Activated naive CD8-positive, alpha-beta T cell (primary cell): Measurements from ENCODE around the gene GPHB5.
"Not testable (repeated sequence)": the region's sequence is repeated elsewhere in the genome, so short reads cannot be mapped to it uniquely, and the experiment has no call there.

ENCODE experiments used
- H3K27ac Mint-ChIP-seq: one replicate; pipeline ENCODE4 v1.8.0; 2021; ENCODE audit warnings: mixed read lengths
- H3K27me3 Mint-ChIP-seq: one replicate; pipeline ENCODE4 v1.8.0; 2021; ENCODE audit warnings: mixed read lengths
- H3K36me3 Mint-ChIP-seq: one replicate; pipeline ENCODE4 v1.8.0; 2021; ENCODE audit warnings: mixed read lengths
- H3K4me1 Mint-ChIP-seq: one replicate; pipeline ENCODE4 v1.8.0; 2021; ENCODE audit warnings: low read depth, mixed read lengths
- H3K4me3 Mint-ChIP-seq: one replicate; pipeline ENCODE4 v1.8.0; 2021; ENCODE audit warnings: mild to moderate bottlenecking, mixed read lengths
- H3K9me3 Mint-ChIP-seq: one replicate; pipeline ENCODE4 v1.8.0; 2021; ENCODE audit warnings: low read depth, mixed read lengths

GPHB5 gene

GRCh38 chr14:63304429-63304828, 14.3 kb downstream of the GPHB5 start:
- not testable (repeated sequence) for H3K4me1 Mint-ChIP-seq, H3K9me3 Mint-ChIP-seq, H3K4me3 Mint-ChIP-seq, H3K27ac Mint-ChIP-seq, H3K27me3 Mint-ChIP-seq, H3K36me3 Mint-ChIP-seq

GRCh38 chr14:63301891-63302534, 16.7 kb downstream of the GPHB5 start:
- Mint-ChIP-seq H3K27me3 (peaks cover 7% of the 10 kb centered on the region), H3K9me3 (no peaks in the 10 kb centered on the region), H3K36me3 (no peaks in the 10 kb centered on the region), H3K4me3 (no peak overlapping the region), H3K27ac (no peak overlapping the region), H3K4me1 (no peaks in the 10 kb centered on the region)

- Mint-ChIP-seq H3K27me3 (peaks cover 7% of the 10 kb centered on the region), H3K9me3 (no peaks in the 10 kb centered on the region), H3K4me3 (no peak overlapping the region), H3K27ac (no peak overlapping the region), H3K4me1 (no peaks in the 10 kb centered on the region), H3K36me3 (no peaks in the 10 kb centered on the region)
These were observed 17.9 kb downstream of the GPHB5 start for GRCh38 chr14:63300854-63301253.

GRCh38 chr14:63299351-63300110, 19.2 kb downstream of the GPHB5 start:
- Mint-ChIP-seq H3K27me3 (peaks cover 7% of the 10 kb centered on the region), H3K4me1 (no peaks in the 10 kb centered on the region)

GRCh38 chr14:63297372-63298063, 21.2 kb downstream of the GPHB5 start:
- Mint-ChIP-seq H3K9me3 (no peaks in the 10 kb centered on the region), H3K36me3 (no peaks in the 10 kb centered on the region), H3K4me3 (no peak overlapping the region), H3K27ac (no peak overlapping the region), H3K4me1 (no peaks in the 10 kb centered on the region), H3K27me3 (peaks cover 7% of the 10 kb centered on the region)

More at GRCh38 chr14:63299351-63300110, 19.2 kb downstream of the GPHB5 start:
- H3K36me3 Mint-ChIP-seq, result no peaks in the 10 kb centered on the region
- no peak overlapping the region for H3K4me3 Mint-ChIP-seq
- H3K27ac Mint-ChIP-seq, result no peak overlapping the region
- H3K9me3 Mint-ChIP-seq, result no peaks in the 10 kb centered on the region

- no peak overlapping the region for H3K27ac Mint-ChIP-seq
- no peak overlapping the region for H3K4me3 Mint-ChIP-seq
- H3K27me3 Mint-ChIP-seq, result peaks cover 5% of the 10 kb centered on the region
- no peaks in the 10 kb centered on the region for H3K9me3 Mint-ChIP-seq
- no peaks in the 10 kb centered on the region for H3K36me3 Mint-ChIP-seq
- H3K4me1 Mint-ChIP-seq, result no peaks in the 10 kb centered on the region
These were observed 22.6 kb downstream of the GPHB5 start for GRCh38 chr14:63296060-63296563.

GRCh38 chr14:63295231-63295685, 23.5 kb downstream of the GPHB5 start:
- peaks cover 8% of the 10 kb centered on the region for H3K27me3 Mint-ChIP-seq
- H3K9me3 Mint-ChIP-seq, result no peaks in the 10 kb centered on the region
- no peak overlapping the region for H3K4me3 Mint-ChIP-seq
- H3K27ac Mint-ChIP-seq, result no peak overlapping the region
- no peaks in the 10 kb centered on the region for H3K36me3 Mint-ChIP-seq
- H3K4me1 Mint-ChIP-seq, result no peaks in the 10 kb centered on the region

GRCh38 chr14:63292805-63293204, 25.9 kb downstream of the GPHB5 start:
- H3K27me3 Mint-ChIP-seq, result peaks cover 9% of the 10 kb centered on the region
- H3K27ac Mint-ChIP-seq, result no peak overlapping the region
- H3K4me1 Mint-ChIP-seq, result no peaks in the 10 kb centered on the region
- no peak overlapping the region for H3K4me3 Mint-ChIP-seq
- no peaks in the 10 kb centered on the region for H3K36me3 Mint-ChIP-seq
- H3K9me3 Mint-ChIP-seq, result no peaks in the 10 kb centered on the region

GRCh38 chr14:63290741-63291430, 27.8 kb downstream of the GPHB5 start:
- Mint-ChIP-seq H3K36me3 (no peaks in the 10 kb centered on the region), H3K4me1 (no peaks in the 10 kb centered on the region), H3K9me3 (no peaks in the 10 kb centered on the region), H3K4me3 (no peak overlapping the region), H3K27ac (no peak overlapping the region), H3K27me3 (peaks cover 9% of the 10 kb centered on the region)

GRCh38 chr14:63288853-63289252, 29.9 kb downstream of the GPHB5 start:
- Mint-ChIP-seq H3K4me1 (no peaks in the 10 kb centered on the region), H3K4me3 (no peak overlapping the region), H3K27me3 (peaks cover 9% of the 10 kb centered on the region), H3K27ac (no peak overlapping the region), H3K36me3 (no peaks in the 10 kb centered on the region), H3K9me3 (no peaks in the 10 kb centered on the region)

- Mint-ChIP-seq H3K36me3 (no peaks in the 10 kb centered on the region), H3K9me3 (no peaks in the 10 kb centered on the region), H3K27me3 (peaks cover 9% of the 10 kb centered on the region), H3K4me3 (no peak overlapping the region), H3K27ac (no peak overlapping the region), H3K4me1 (no peaks in the 10 kb centered on the region)
These were observed 30.9 kb downstream of the GPHB5 start for GRCh38 chr14:63287666-63288483.

GRCh38 chr14:63286071-63286470, 32.7 kb downstream of the GPHB5 start:
- H3K27ac Mint-ChIP-seq, result no peak overlapping the region
- H3K9me3 Mint-ChIP-seq, result no peaks in the 10 kb centered on the region
- no peaks in the 10 kb centered on the region for H3K4me1 Mint-ChIP-seq
- no peaks in the 10 kb centered on the region for H3K36me3 Mint-ChIP-seq
- peaks cover 5% of the 10 kb centered on the region for H3K27me3 Mint-ChIP-seq
- H3K4me3 Mint-ChIP-seq, result no peak overlapping the region

- H3K9me3 Mint-ChIP-seq, result no peaks in the 10 kb centered on the region
- H3K4me3 Mint-ChIP-seq, result no peak overlapping the region
- H3K4me1 Mint-ChIP-seq, result no peaks in the 10 kb centered on the region
- H3K27ac Mint-ChIP-seq, result no peak overlapping the region
- H3K36me3 Mint-ChIP-seq, result no peaks in the 10 kb centered on the region
- H3K27me3 Mint-ChIP-seq, result peaks cover 3% of the 10 kb centered on the region
These were observed 34.9 kb downstream of the GPHB5 start for GRCh38 chr14:63283884-63284248.
